Measurements from ENCODE around the gene SMYD2. TPM values are rescaled to one million over a fixed set of nuclear protein-coding genes. Genes with fewer than 3 reads are reported as not detected.
A peak's percentile ranks its signal among the peaks of the same experiment; 100 is the strongest.

The SMYD2 gene
- total RNA-seq, 1 experiment from 2014 or later: 25.8 TPM

DNA sequence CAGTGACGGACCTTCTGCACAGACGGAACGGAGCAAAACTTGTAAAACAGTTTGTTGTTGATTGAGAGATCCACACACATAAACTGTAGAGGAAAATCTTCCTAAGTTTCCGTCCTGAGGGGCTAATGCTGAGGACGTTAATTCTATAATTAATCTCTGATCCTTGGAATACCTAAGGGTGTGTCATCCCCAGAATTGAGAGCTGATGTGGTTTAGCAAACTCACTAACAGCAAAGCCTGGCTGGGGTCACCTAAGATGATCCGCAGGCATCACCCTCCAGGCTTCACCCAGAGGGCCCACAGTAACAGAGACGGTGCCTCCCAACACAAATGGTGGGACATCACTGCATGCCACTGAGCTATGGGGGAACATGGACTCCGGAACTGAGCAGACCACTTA, 97.5 kb downstream of the SMYD2 start:
- no peak for TF ChIP-seq EZH2 (IDR thresholded peaks at IDR 0.05; ENCODE audit: borderline replicate concordance, low read depth, low read length, poor library complexity, severe bottlenecking)
- TF ChIP-seq, protein P1, sequence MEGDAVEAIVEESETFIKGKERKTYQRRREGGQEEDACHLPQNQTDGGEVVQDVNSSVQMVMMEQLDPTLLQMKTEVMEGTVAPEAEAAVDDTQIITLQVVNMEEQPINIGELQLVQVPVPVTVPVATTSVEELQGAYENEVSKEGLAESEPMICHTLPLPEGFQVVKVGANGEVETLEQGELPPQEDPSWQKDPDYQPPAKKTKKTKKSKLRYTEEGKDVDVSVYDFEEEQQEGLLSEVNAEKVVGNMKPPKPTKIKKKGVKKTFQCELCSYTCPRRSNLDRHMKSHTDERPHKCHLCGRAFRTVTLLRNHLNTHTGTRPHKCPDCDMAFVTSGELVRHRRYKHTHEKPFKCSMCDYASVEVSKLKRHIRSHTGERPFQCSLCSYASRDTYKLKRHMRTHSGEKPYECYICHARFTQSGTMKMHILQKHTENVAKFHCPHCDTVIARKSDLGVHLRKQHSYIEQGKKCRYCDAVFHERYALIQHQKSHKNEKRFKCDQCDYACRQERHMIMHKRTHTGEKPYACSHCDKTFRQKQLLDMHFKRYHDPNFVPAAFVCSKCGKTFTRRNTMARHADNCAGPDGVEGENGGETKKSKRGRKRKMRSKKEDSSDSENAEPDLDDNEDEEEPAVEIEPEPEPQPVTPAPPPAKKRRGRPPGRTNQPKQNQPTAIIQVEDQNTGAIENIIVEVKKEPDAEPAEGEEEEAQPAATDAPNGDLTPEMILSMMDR (conservative IDR thresholded peaks at IDR 0.05; ENCODE audit: low read depth, low read length): no peak
- ChIA-PET POLR2A (ENCODE audit: low non-redundant PET) (no interaction called here), CTCF (no interaction called here)
- Histone ChIP-seq H3K27ac (ENCODE audit: low read depth, low read length, poor library complexity, severe bottlenecking) (peak overlapping the region; percentile 19), H3K4me3 (ENCODE audit: low read depth, low read length, poor library complexity, severe bottlenecking) (no peak overlapping the region), H3K4me1 (ENCODE audit: insufficient read depth, low read length, poor library complexity, severe bottlenecking) (peaks cover 4% of the 10 kb centered on the region), H3K9me3 (ENCODE audit: low read depth, low read length, poor library complexity, severe bottlenecking) (no peaks in the 10 kb centered on the region), H3K27me3 (replicated peaks; ENCODE audit: insufficient read depth, low read depth, low read length, poor library complexity) (no peaks in the 10 kb centered on the region), H3K36me3 (ENCODE audit: insufficient read depth, low read length, poor library complexity, severe bottlenecking) (peaks cover 83% of the 10 kb centered on the region)
- no peak for DNase-seq (ENCODE audit: low spot score)
- intact Hi-C loops (cut with micrococcal nuclease; ENCODE audit: unreplicated experiment): no loop called here
- no TSS peak for BruUV-seq (replicated peaks)

DNA sequence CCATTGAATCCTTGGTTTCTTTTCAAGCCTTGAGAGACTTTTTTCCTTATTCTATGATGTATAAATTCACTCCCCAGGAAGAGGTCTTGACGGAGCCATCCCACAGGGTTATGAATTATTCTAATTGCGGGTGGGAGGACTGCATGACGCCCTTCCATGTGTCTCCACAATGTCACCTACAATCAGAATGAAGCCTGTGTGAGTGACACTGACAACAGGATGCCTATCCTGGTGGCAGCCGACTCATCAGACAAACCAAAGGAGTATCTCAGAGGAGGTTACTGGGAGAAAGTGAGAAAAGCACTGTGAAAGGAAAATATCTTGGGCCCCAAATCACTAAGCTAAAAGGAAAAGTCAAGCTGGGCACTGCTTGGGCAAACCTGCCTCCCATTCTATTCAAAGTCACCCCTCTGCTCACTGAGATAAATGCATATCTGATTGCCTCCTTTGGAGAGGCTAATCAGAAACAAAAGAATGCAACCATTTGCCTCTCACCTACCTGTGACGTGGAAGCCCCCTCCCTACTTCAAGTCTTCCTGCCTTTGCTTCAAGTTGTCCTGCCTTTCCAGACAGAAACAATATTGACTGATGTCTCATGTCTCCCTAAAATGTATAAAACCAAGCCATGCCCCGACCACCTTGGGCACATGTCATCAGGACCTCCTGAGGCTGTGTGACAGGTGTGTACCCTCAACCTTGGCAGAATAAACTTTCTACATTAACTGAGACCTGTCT, 98.4 kb downstream of the SMYD2 start:
- intact Hi-C loops (cut with micrococcal nuclease; ENCODE audit: unreplicated experiment): no loop called here

DNA sequence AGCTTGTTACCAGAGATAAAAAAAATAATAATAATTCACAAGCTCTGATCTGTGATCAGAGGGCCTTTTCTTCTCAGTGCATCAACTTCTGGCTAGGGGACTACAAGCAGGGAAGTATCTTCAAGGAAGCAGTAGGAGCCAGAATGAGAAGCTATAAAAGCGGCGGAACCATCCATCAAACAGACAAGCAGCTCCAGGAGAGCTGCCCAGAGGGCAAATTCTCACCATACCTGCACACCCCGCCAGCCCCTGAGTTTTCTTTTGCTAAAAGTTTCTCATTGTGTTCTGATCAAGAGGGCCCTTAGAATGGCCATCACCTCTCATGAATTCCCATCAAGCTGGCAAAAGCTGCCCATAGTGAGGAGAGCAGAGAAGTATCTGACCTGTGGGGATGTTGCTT, 99.4 kb downstream of the SMYD2 start:
- no peaks in the 10 kb centered on the region for H3K9me3 ChIP-seq (ENCODE audit: low read depth, low read length, poor library complexity, severe bottlenecking)
- ChIA-PET CTCF (no interaction called here), POLR2A (ENCODE audit: low non-redundant PET) (no interaction called here)
- no peak for DNase-seq (ENCODE audit: low spot score)
- H3K27ac ChIP-seq (ENCODE audit: low read depth, low read length, poor library complexity, severe bottlenecking): no peak overlapping the region
- intact Hi-C loops (cut with micrococcal nuclease; ENCODE audit: unreplicated experiment): no loop called here
- peaks cover 4% of the 10 kb centered on the region for H3K4me1 ChIP-seq (ENCODE audit: insufficient read depth, low read length, poor library complexity, severe bottlenecking)
- no peak overlapping the region for H3K4me3 ChIP-seq (ENCODE audit: low read depth, low read length, poor library complexity, severe bottlenecking)
- BruUV-seq (replicated peaks): no TSS peak
- H3K36me3 ChIP-seq (ENCODE audit: insufficient read depth, low read length, poor library complexity, severe bottlenecking): peaks cover 98% of the 10 kb centered on the region
- TF ChIP-seq EZH2 (IDR thresholded peaks at IDR 0.05; ENCODE audit: borderline replicate concordance, low read depth, low read length, poor library complexity, severe bottlenecking): no peak
- TF ChIP-seq, protein P1 (conservative IDR thresholded peaks at IDR 0.05; ENCODE audit: low read depth, low read length): no peak
- no peaks in the 10 kb centered on the region for H3K27me3 ChIP-seq (replicated peaks; ENCODE audit: insufficient read depth, low read depth, low read length, poor library complexity)

More for the DNA sequence above, 98.4 kb downstream of the SMYD2 start:
- POLR2A ChIA-PET (ENCODE audit: low non-redundant PET): no interaction called here
- Histone ChIP-seq H3K4me3 (ENCODE audit: low read depth, low read length, poor library complexity, severe bottlenecking) (no peak overlapping the region), H3K36me3 (ENCODE audit: insufficient read depth, low read length, poor library complexity, severe bottlenecking) (peaks cover 89% of the 10 kb centered on the region), H3K4me1 (ENCODE audit: insufficient read depth, low read length, poor library complexity, severe bottlenecking) (peaks cover 4% of the 10 kb centered on the region), H3K9me3 (ENCODE audit: low read depth, low read length, poor library complexity, severe bottlenecking) (no peaks in the 10 kb centered on the region), H3K27me3 (replicated peaks; ENCODE audit: insufficient read depth, low read depth, low read length, poor library complexity) (no peaks in the 10 kb centered on the region), H3K27ac (ENCODE audit: low read depth, low read length, poor library complexity, severe bottlenecking) (peak overlapping the region; percentile 19)
- CTCF ChIA-PET: no interaction called here
- DNase-seq (ENCODE audit: low spot score): no peak
- TF ChIP-seq, protein P1 (conservative IDR thresholded peaks at IDR 0.05; ENCODE audit: low read depth, low read length): no peak
- TF ChIP-seq EZH2 (IDR thresholded peaks at IDR 0.05; ENCODE audit: borderline replicate concordance, low read depth, low read length, poor library complexity, severe bottlenecking): no peak
- no TSS peak for BruUV-seq (replicated peaks)

All from A673 (cell line).